Measurements from ENCODE around the gene RBFOX2. TPM values are rescaled to one million over a fixed set of nuclear protein-coding genes. Genes with fewer than 3 reads are reported as not detected.

The RBFOX2 gene
- total and polyA plus RNA-seq, 2 donors (not counting 3 experiments of a cell fraction or from before 2014, with no cell fraction given): 125 to 142 TPM

DNA sequence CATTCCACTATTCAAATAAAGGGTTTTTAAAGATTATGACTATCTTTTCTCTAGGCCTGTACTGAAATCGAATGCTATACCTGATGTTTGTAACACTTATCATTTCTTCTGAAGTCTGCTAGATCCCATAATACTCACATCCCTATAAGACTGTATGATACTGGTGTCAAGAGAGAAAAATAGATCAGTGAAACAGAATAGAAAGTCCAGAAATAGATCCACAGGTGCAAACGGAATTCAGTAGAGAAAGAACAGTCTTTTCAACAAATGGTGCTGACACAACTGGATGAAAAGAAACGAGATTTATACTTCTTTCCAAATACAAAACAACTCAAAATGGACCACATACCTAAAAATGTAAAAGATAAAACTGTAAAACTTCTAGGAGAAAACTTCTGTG, 167.8 kb downstream of the RBFOX2 start:
- Histone ChIP-seq H3K79me2 (ENCODE audit: control insufficient read depth, insufficient read depth, low read length) (peaks cover 24% of the 10 kb centered on the region), H3K9ac (replicated peaks; ENCODE audit: extremely low read depth, insufficient read depth, low read length) (no peak overlapping the region), H3K36me3 (ENCODE audit: control insufficient read depth in 2 of 2, extremely low read depth in 1 of 2, insufficient read depth in 2 of 2, low read length in 2 of 2) (no peaks in the 10 kb centered on the region), H4K20me1 (replicated peaks; ENCODE audit: control insufficient read depth, extremely low read depth, insufficient read depth, low read length) (peaks cover 4% of the 10 kb centered on the region), H2AFZ (ENCODE audit: low read depth, low read length) (no peak overlapping the region), H3K27ac (ENCODE audit: insufficient read depth, low read depth, low read length) (no peak overlapping the region), H3K9me1 (replicated peaks; ENCODE audit: control insufficient read depth, extremely low read depth, insufficient read depth, low read length) (no peaks in the 10 kb centered on the region), H3K27me3 (ENCODE audit: control insufficient read depth in 2 of 2, insufficient read depth in 2 of 2, low read length in 2 of 2) (no peaks in the 10 kb centered on the region), H3K9me3 (replicated peaks; ENCODE audit: control insufficient read depth, insufficient read depth, low read length) (no peaks in the 10 kb centered on the region), H3K4me1 (ENCODE audit: control insufficient read depth, extremely low read depth, insufficient read depth, low read length) (no peaks in the 10 kb centered on the region), H3K4me2 (ENCODE audit: insufficient read depth, low read length) (no peak overlapping the region), H3K4me3 (replicated peaks in 1 of 3; ENCODE audit: insufficient read depth in 1 of 3, low read depth in 1 of 3, low read length in 3 of 3) (no peak overlapping the region)
- ChIA-PET POLR2A (no interaction called here), CTCF (interaction anchor here (1.0 to 1.1 kb wide), 2 partner anchors 14 to 19 kb away, joined by 3 to 4 read pairs; no protein-coding TSS in a partner anchor)
- dilution Hi-C loops (cut with MboI; ENCODE audit: extremely low pct_ligation_motif_present, low sequenced_read_pairs) (no loop called here), intact Hi-C loops (cut with micrococcal nuclease) (no loop called here)
- BruUV-seq (replicated peaks): no TSS peak
- FAIRE-seq (no peak), DNase-seq (ENCODE audit: low read depth, low spot score) (no peak)
- no peak for TF ChIP-seq POLR2A (IDR thresholded peaks at IDR 0.05; ENCODE audit: low read depth, low read length)
- TF ChIP-seq GATA2 (IDR thresholded peaks at IDR 0.05; ENCODE audit: insufficient read depth, insufficient read length, low read depth, low read length): no peak
- TF ChIP-seq FOS (IDR thresholded peaks at IDR 0.05; ENCODE audit: borderline replicate concordance, insufficient read depth, low read length): no peak
- TF ChIP-seq, protein P1, sequence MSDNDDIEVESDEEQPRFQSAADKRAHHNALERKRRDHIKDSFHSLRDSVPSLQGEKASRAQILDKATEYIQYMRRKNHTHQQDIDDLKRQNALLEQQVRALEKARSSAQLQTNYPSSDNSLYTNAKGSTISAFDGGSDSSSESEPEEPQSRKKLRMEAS (IDR thresholded peaks at IDR 0.05; ENCODE audit: insufficient read depth, insufficient read length): no peak
- no peak for TF ChIP-seq POLR2AphosphoS5 (IDR thresholded peaks at IDR 0.05; ENCODE audit: insufficient read depth, low read depth, low read length)
- TF ChIP-seq, protein P2, sequence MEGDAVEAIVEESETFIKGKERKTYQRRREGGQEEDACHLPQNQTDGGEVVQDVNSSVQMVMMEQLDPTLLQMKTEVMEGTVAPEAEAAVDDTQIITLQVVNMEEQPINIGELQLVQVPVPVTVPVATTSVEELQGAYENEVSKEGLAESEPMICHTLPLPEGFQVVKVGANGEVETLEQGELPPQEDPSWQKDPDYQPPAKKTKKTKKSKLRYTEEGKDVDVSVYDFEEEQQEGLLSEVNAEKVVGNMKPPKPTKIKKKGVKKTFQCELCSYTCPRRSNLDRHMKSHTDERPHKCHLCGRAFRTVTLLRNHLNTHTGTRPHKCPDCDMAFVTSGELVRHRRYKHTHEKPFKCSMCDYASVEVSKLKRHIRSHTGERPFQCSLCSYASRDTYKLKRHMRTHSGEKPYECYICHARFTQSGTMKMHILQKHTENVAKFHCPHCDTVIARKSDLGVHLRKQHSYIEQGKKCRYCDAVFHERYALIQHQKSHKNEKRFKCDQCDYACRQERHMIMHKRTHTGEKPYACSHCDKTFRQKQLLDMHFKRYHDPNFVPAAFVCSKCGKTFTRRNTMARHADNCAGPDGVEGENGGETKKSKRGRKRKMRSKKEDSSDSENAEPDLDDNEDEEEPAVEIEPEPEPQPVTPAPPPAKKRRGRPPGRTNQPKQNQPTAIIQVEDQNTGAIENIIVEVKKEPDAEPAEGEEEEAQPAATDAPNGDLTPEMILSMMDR (IDR thresholded peaks at IDR 0.05; ENCODE audit: extremely low read depth in 1 of 2, insufficient read depth in 1 of 2, low read depth in 1 of 2, low read length in 2 of 2): no peak
- no peak for TF ChIP-seq JUN (IDR thresholded peaks at IDR 0.05; ENCODE audit: borderline replicate concordance, insufficient read depth, insufficient read length, low read depth)
